Heart left ventricle (tissue), 16 donors: ENCODE measurements around the gene ANGPTL4. TPM values are rescaled to one million over a fixed set of nuclear protein-coding genes. Genes with fewer than 3 reads are reported as not detected.
"Not testable (repeated sequence)": the region's sequence is repeated elsewhere in the genome, so short reads cannot be mapped to it uniquely, and the experiment has no call there.

Experiments
- ATAC-seq, 4 donors: fragments of 200-7000 bp; cut with Tn5 transposase; one replicate each; pipeline ENCODE4 v1.9.1; 2020 to 2022; ENCODE audit warnings: moderate library complexity in 4 of 4, mild to moderate bottlenecking in 3 of 4, moderate number of reproducible peaks in 1 of 4
- DNase-seq, 5 donors: peaks; one replicate each; pipeline ENCODE4 v3.0.0-alpha.2; 2020
- H3K27ac ChIP-seq, 12 donors: fragments of 200-600 bp; sonication (generic) in 4 of 12; one replicate each; pipeline versions ENCODE4 v1.5.0 to v1.8.0; 2016 to 2022; ENCODE audit warnings: mild to moderate bottlenecking in 2 of 12
- H3K27me3 ChIP-seq, 9 donors: fragments of 200-600 bp; sonication (generic) in 2 of 9; one replicate each; pipeline versions ENCODE4 v1.5.1 to v1.8.0; 2016 to 2022; ENCODE audit warnings: mild to moderate bottlenecking in 3 of 9
- H3K36me3 ChIP-seq, 9 donors: fragments of 200-600 bp; sonication (generic) in 2 of 9; one replicate each; pipeline versions ENCODE4 v1.5.0 to v1.8.0; 2018 to 2022; ENCODE audit warnings: mild to moderate bottlenecking in 2 of 9
- H3K4me1 ChIP-seq, 12 donors: fragments of 200-600 bp; sonication (generic) in 4 of 12; one replicate each; pipeline versions ENCODE4 v1.5.0 to v1.8.0; 2016 to 2022; ENCODE audit warnings: mild to moderate bottlenecking in 3 of 12
- H3K4me3 ChIP-seq, 12 donors: fragments of 200-600 bp; sonication (generic) in 4 of 12; one replicate each; pipeline versions ENCODE4 v1.5.0 to v1.8.0; 2017 to 2022; ENCODE audit warnings: mild to moderate bottlenecking in 9 of 12, moderate library complexity in 4 of 12
- H3K9me3 ChIP-seq, 12 donors: fragments of 200-600 bp; sonication (generic) in 4 of 12; one replicate each; pipeline versions ENCODE4 v1.5.0 to v1.8.0; 2016 to 2022; ENCODE audit warnings: mild to moderate bottlenecking in 1 of 12
- CTCF ChIP-seq, 12 donors: fragments of 200-600 bp; sonication (generic) in 4 of 12; IDR thresholded peaks; one replicate each; pipeline versions ENCODE4 v1.5.0 to v1.8.0; 2018 to 2022; ENCODE audit warnings: antibody characterized with exemption in 12 of 12, mild to moderate bottlenecking in 5 of 12
- POLR2A ChIP-seq, 2 donors: fragments of 450-650 bp; IDR thresholded peaks; one replicate each; pipeline ENCODE4 v1.6.1; 2017; ENCODE audit warnings: antibody characterized with exemption in 2 of 2, mild to moderate bottlenecking in 2 of 2, moderate library complexity in 2 of 2
- WGBS, 4 donors: extraction: QIAGEN DNeasy Blood & Tissue Kit in 2 of 4; methylation state at CpG; one replicate each; pipeline versions ENCODE4 v1.1.5 to v1.1.7; 2013 to 2018; 5-methylcytosine and 5-hydroxymethylcytosine counted together
- intact Hi-C, 10 donors: fragments of 100-400 bp; cut with DNase I; formaldehyde crosslinking; loops; one replicate each; pipeline versions ENCODE4 v1.11.1 to v1.14.2; 2022
- polyA plus RNA-seq, 2 donors: library from polyadenylated mRNA; stranded (reverse); fragments of 200-250 nt; gene quantifications; one replicate each; pipeline ENCODE4 v1.2.3, GENCODE V29; 2013
- total RNA-seq, 9 donors: library from RNA; depleted of rRNA in 2 of 9; stranded (reverse); fragments of >200 nt in 2 of 9; fragmentation: NEBNext Ultra II Directional in 3 of 9; extraction: Animal tissue kit (Norgen Biotek cat#: 25700) in 3 of 9; gene quantifications; one replicate each; pipeline versions ENCODE4 v1.1.0 to v1.2.4, GENCODE V29; 2016 to 2023
- donor health status: ischemic (EF 13 %, LVEDD 7.1; RV severe dilation, severe dysfunction).
- donor health status: healthy with polysubstance abuse.
- donor health status: DM: no; HTN: yes; CAD: no.
- donor health status: DM: no; HTN: no; CAD: no.
- donor health status: ischemic (EF 25% LVEDD 6.9; RV normal size, moderate dysfunction).
- donor health status: ischemic (EF 25% LVEDD 5.7; RV mildly dilated, moderate dysfunction).
- donor health status: healthy.
- donor health status: DM: yes; HTN: yes; CAD: no.
- donor health status: ischemic (EF 35%, LVEDD 5.7; RV mildly dilated, moderate dysfunction).
- donor health status: nonischemic (EF 11% LVEDD 7.7; RV severe dilation, severe dysfunction).
- donor health status: DM: yes; HTN: yes; CAD: no.
- donor health status: PGD.
- donor health status: ischemic (EF 29% LVEDD 5.4; RV normal size, mild dysfunction).
- donor health status: nonischemic (EF 23%, LVEDD 6.1; RV moderate dilation, normal function).

Gene ANGPTL4
- total and polyA plus RNA-seq, 11 donors, result 2.4 to 117 (median 10.8) TPM

GRCh38 chr19:8373867-8374813, 10.2 kb downstream of the ANGPTL4 start:
- Histone ChIP-seq H3K36me3 (peaks cover 0 to 49% (median 10%) of the 10 kb centered on the region in 9 donors), H3K9me3 (no peaks in the 10 kb centered on the region), H3K4me1 (peaks cover 0 to 22% (median 0%) of the 10 kb centered on the region in 12 donors), H3K27me3 (no peaks in the 10 kb centered on the region), H3K4me3 (no peak overlapping the region), H3K27ac (peak overlapping the region in 2 of 12 donors; percentile 0 to 39)
- WGBS, 4 donors, result 86 to 89% (median 87%) methylated on average over 21 to 26 of the region's 26 CpGs
- intact Hi-C loops, result no loop called here
- ATAC-seq (peak; percentile 40 to 59 (median 42)), DNase-seq (peak in 1 of 5 donors; percentile 28)
- TF ChIP-seq POLR2A (IDR thresholded peaks at IDR 0.05) (no peak), CTCF (IDR thresholded peaks at IDR 0.05) (no peak)

GRCh38 chr19:8375766-8376165, 11.8 kb downstream of the ANGPTL4 start:
- H3K4me3 ChIP-seq, H3K27ac ChIP-seq, H3K9me3 ChIP-seq, intact Hi-C loops, ATAC-seq, H3K27me3 ChIP-seq: not testable (repeated sequence)
- DNase-seq, result peak in 1 of 5 donors; percentile 30
- Histone ChIP-seq H3K4me1 (peaks cover 0 to 14% (median 0%) of the 10 kb centered on the region in 12 donors), H3K36me3 (peaks cover 0 to 37% (median 10%) of the 10 kb centered on the region in 9 donors)
- 97 to 99% (median 98%) methylated on average over 16 to 32 of the region's 32 CpGs for WGBS, 4 donors

- WGBS, 4 donors, result 88 to 94% (median 91%) methylated on average over 9 to 10 of the region's 10 CpGs
- H3K27ac ChIP-seq, H3K4me3 ChIP-seq, H3K9me3 ChIP-seq, DNase-seq, H3K27me3 ChIP-seq, ATAC-seq, intact Hi-C loops, H3K4me1 ChIP-seq: not testable (repeated sequence)
- peaks cover 0 to 35% (median 10%) of the 10 kb centered on the region in 9 donors for H3K36me3 ChIP-seq
These were observed 12.5 kb downstream of the ANGPTL4 start for GRCh38 chr19:8376373-8376974.

- H3K27ac ChIP-seq, result no peak overlapping the region
- peaks cover 0 to 7% (median 0%) of the 10 kb centered on the region in 12 donors for H3K4me1 ChIP-seq
- intact Hi-C loops, result no loop called here
- DNase-seq (peak in 1 of 5 donors; percentile 11), ATAC-seq (no peak)
- 38 to 56% (median 48%) methylated on average over 1 of the region's 1 CpG for WGBS, 4 donors
- H3K36me3 ChIP-seq, result peaks cover 0 to 29% (median 10%) of the 10 kb centered on the region in 9 donors
- H3K4me3 ChIP-seq, result no peak overlapping the region
- H3K9me3 ChIP-seq, result peaks cover 0 to 8% (median 0%) of the 10 kb centered on the region in 12 donors
- no peaks in the 10 kb centered on the region for H3K27me3 ChIP-seq
- TF ChIP-seq CTCF (IDR thresholded peaks at IDR 0.05), result no peak
- no peak for TF ChIP-seq POLR2A (IDR thresholded peaks at IDR 0.05)
These were observed 13.6 kb downstream of the ANGPTL4 start for GRCh38 chr19:8377598-8377997.

GRCh38 chr19:8379156-8379891, 15.4 kb downstream of the ANGPTL4 start:
- intact Hi-C loops, ATAC-seq: not testable (repeated sequence)
- peaks cover 0 to 16% (median 2%) of the 10 kb centered on the region in 9 donors for H3K36me3 ChIP-seq

GRCh38 chr19:8384569-8384968, 20.6 kb downstream of the ANGPTL4 start:
- intact Hi-C loops, H3K36me3 ChIP-seq, ATAC-seq, H3K9me3 ChIP-seq, DNase-seq, H3K27me3 ChIP-seq, H3K4me3 ChIP-seq: not testable (repeated sequence)
- Histone ChIP-seq H3K27ac (peak overlapping the region in 1 of 12 donors; percentile 9), H3K4me1 (peaks cover 0 to 21% (median 4%) of the 10 kb centered on the region in 12 donors)
- WGBS, 4 donors, result 82 to 94% (median 91%) methylated on average over 4 of the region's 4 CpGs

More at GRCh38 chr19:8379156-8379891, 15.4 kb downstream of the ANGPTL4 start:
- H3K27ac ChIP-seq, H3K4me1 ChIP-seq, H3K4me3 ChIP-seq, H3K9me3 ChIP-seq, H3K27me3 ChIP-seq: not testable (repeated sequence)
- 95 to 97% (median 96%) methylated on average over 13 of the region's 13 CpGs for WGBS, 4 donors
- peak in 1 of 5 donors; percentile 0 for DNase-seq

- Histone ChIP-seq H3K27ac (peak overlapping the region in 1 of 12 donors; percentile 9), H3K4me1 (peaks cover 0 to 21% (median 5%) of the 10 kb centered on the region in 12 donors)
- DNase-seq, H3K4me3 ChIP-seq, H3K36me3 ChIP-seq, intact Hi-C loops, H3K9me3 ChIP-seq, ATAC-seq, H3K27me3 ChIP-seq: not testable (repeated sequence)
- 55 to 81% (median 70%) methylated on average over 2 of the region's 2 CpGs for WGBS, 4 donors
These were observed 21.1 kb downstream of the ANGPTL4 start for GRCh38 chr19:8385103-8385502.

GRCh38 chr19:8385566-8385965, 21.6 kb downstream of the ANGPTL4 start:
- ATAC-seq, DNase-seq, H3K36me3 ChIP-seq, H3K27me3 ChIP-seq, H3K9me3 ChIP-seq, H3K4me3 ChIP-seq, intact Hi-C loops, H3K27ac ChIP-seq: not testable (repeated sequence)
- peaks cover 0 to 21% (median 5%) of the 10 kb centered on the region in 12 donors for H3K4me1 ChIP-seq
- WGBS, 4 donors, result 89 to 92% (median 90%) methylated on average over 3 of the region's 3 CpGs
